ENCODE measurements around the gene INPP5A. TPM values are rescaled to one million over a fixed set of nuclear protein-coding genes. Genes with fewer than 3 reads are reported as not detected.
"Not testable (repeated sequence)": the region's sequence is repeated elsewhere in the genome, so short reads cannot be mapped to it uniquely, and the experiment has no call there.

Gene INPP5A, protein sequence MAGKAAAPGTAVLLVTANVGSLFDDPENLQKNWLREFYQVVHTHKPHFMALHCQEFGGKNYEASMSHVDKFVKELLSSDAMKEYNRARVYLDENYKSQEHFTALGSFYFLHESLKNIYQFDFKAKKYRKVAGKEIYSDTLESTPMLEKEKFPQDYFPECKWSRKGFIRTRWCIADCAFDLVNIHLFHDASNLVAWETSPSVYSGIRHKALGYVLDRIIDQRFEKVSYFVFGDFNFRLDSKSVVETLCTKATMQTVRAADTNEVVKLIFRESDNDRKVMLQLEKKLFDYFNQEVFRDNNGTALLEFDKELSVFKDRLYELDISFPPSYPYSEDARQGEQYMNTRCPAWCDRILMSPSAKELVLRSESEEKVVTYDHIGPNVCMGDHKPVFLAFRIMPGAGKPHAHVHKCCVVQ
- total RNA-seq: 1 to 10 TPM; 7.4 to 7.5 TPM

DNA sequence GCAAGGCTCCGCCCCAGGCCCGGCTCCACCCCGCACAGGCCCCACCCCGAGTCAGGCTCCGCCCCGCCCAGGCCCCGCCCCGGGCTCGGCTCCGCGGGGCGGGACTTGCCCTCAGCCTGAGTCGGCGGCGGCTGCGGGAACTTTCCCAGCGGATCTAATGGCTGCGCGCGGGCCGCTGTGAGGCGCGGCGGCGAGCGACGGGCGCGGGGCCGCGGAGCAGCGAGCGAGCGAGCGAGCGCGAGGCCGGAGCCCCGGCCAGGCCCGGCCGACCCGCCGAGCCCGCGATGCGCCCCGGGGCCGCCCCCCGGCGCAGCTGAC lies at the start of gene INPP5A:
INPP5A (plus strand) TSS at position 104 of the 318 bp plus-strand sequence. CDS start 310 bp downstream, outside the sequence.
- no peaks in the 10 kb centered on the region for H3K27me3 Mint-ChIP-seq
- peaks cover 4% of the 10 kb centered on the region for H3K36me3 Mint-ChIP-seq
- H3K4me3 Mint-ChIP-seq: peak within 1 kb of the TSS; percentile 85
- no peaks in the 10 kb centered on the region for H3K9me3 Mint-ChIP-seq
- H3K4me1 Mint-ChIP-seq (ENCODE audit: low read depth): peaks cover 51% of the 10 kb centered on the region
- ChIA-PET CTCF (no interaction called here), POLR2A (no interaction called here)
- DNase-seq: no peak
- H3K27ac Mint-ChIP-seq: peak within 1 kb of the TSS; percentile 69
- intact Hi-C loops (cut with micrococcal nuclease): loop anchor here (1.0 to 5.0 kb wide), 7 partner anchors 38 to 637 kb away; partner anchors contain the start of genes LRRC27 and PPP2R2D

DNA sequence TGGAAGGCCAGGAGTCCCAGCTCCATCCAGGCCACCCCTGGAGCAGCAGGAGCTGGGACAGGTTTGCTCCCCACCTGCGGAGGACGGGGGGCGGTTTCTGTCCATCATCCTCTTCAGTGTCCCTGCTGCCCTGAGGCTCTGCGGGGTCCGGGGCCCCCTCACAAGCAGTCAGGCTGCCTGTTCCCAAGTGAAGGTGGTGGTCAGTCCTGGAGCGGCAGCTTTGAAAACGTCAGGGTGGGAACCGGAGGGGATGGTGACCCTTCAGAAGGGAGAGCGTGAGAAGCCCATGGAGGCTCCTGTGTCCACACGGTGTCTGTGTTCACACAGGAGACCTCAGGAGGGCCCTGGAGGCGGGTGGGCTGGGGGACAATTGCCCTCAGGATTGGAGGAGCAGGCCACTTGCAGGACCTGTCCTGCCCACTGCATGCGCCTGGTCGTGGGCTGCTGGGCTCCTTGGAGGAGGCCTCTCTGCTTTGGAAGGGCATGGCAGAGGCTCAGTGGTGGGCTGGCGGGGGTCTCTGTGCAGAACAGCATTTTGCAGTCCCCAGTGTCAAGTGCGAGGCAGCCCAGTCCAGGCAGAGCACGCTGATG lies 49.3 kb upstream of the INPP5A start:
- Mint-ChIP-seq H3K4me1 (ENCODE audit: low read depth) (no peaks in the 10 kb centered on the region), H3K36me3 (no peaks in the 10 kb centered on the region), H3K27ac (no peak overlapping the region), H3K27me3 (no peaks in the 10 kb centered on the region), H3K4me3 (no peak overlapping the region), H3K9me3 (peaks cover 3% of the 10 kb centered on the region)
- POLR2A ChIA-PET: no interaction called here
- intact Hi-C loops (cut with micrococcal nuclease): no loop called here
- CTCF ChIA-PET: no interaction called here
- DNase-seq: no peak

DNA sequence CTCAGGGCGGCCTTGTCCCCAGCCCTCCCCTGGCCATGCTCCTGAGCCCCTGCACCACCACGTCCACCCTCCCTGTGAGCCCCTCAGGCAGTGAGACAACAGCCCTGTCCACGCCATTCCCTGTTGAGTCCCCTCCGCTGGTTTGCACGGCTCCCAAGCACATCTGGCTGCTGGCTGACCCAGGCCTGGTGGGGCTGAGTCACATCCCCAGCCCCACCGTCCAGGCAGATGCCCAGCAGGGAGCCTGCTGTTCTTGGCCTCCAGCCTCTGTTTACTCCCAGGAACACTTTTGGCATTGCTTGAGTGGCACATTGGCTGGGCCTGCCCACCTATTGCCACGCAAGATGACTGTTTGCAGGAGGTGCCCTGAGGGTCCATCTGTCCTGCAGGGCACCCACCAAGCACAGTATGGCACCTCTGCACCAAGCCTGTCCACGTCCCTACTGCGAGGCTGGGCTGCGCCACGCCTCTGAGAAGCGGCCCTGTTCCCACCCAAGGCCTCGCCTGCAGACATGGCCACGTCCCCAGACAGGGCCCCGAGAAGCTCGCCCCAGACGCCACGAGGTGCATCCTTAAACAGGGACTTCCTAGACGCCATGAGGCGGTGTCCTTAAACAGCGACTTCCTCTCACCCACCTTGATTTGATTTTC lies 48.4 kb upstream of the INPP5A start:
- intact Hi-C loops (cut with micrococcal nuclease): no loop called here
- peaks cover 3% of the 10 kb centered on the region for H3K9me3 Mint-ChIP-seq
- POLR2A ChIA-PET: no interaction called here
- H3K27ac Mint-ChIP-seq: no peak overlapping the region
- H3K36me3 Mint-ChIP-seq: no peaks in the 10 kb centered on the region
- no peak for DNase-seq
- no peak overlapping the region for H3K4me3 Mint-ChIP-seq
- CTCF ChIA-PET: no interaction called here
- no peaks in the 10 kb centered on the region for H3K4me1 Mint-ChIP-seq (ENCODE audit: low read depth)
- H3K27me3 Mint-ChIP-seq: no peaks in the 10 kb centered on the region

- Mint-ChIP-seq H3K9me3 (peaks cover 3% of the 10 kb centered on the region), H3K4me1 (ENCODE audit: low read depth) (no peaks in the 10 kb centered on the region), H3K27me3 (no peaks in the 10 kb centered on the region), H3K27ac (no peak overlapping the region), H3K36me3 (no peaks in the 10 kb centered on the region), H3K4me3 (no peak overlapping the region)
- ChIA-PET POLR2A (no interaction called here), CTCF (no interaction called here)
- intact Hi-C loops (cut with micrococcal nuclease): no loop called here
- DNase-seq: no peak
Measured at GRCh38 chr10:132489704-132490534, 47.7 kb upstream of the INPP5A start.

- H3K4me3 Mint-ChIP-seq, DNase-seq, CTCF ChIA-PET: not testable (repeated sequence)
Measured at GRCh38 chr10:132491534-132491933, 46.1 kb upstream of the INPP5A start.

GRCh38 chr10:132492323-132493025 lies 45.1 kb upstream of the INPP5A start:
- Mint-ChIP-seq H3K27me3 (peaks cover 4% of the 10 kb centered on the region), H3K36me3 (no peaks in the 10 kb centered on the region), H3K27ac (no peak overlapping the region), H3K4me1 (ENCODE audit: low read depth) (no peaks in the 10 kb centered on the region), H3K9me3 (peaks cover 3% of the 10 kb centered on the region), H3K4me3 (no peak overlapping the region)
- CTCF ChIA-PET: no interaction called here
- DNase-seq: no peak
- POLR2A ChIA-PET: no interaction called here
- intact Hi-C loops (cut with micrococcal nuclease): no loop called here

More at GRCh38 chr10:132491534-132491933, 46.1 kb upstream of the INPP5A start:
- H3K4me1 Mint-ChIP-seq (ENCODE audit: low read depth); H3K27ac Mint-ChIP-seq; H3K9me3 Mint-ChIP-seq; intact Hi-C loops (cut with micrococcal nuclease); POLR2A ChIA-PET; H3K36me3 Mint-ChIP-seq; H3K27me3 Mint-ChIP-seq: not testable (repeated sequence)

GRCh38 chr10:132493246-132493755 lies 44.3 kb upstream of the INPP5A start:
- Mint-ChIP-seq H3K4me3 (no peak overlapping the region), H3K36me3 (no peaks in the 10 kb centered on the region), H3K27me3 (peaks cover 4% of the 10 kb centered on the region), H3K4me1 (ENCODE audit: low read depth) (no peaks in the 10 kb centered on the region), H3K27ac (no peak overlapping the region), H3K9me3 (peaks cover 3% of the 10 kb centered on the region)
- ChIA-PET CTCF (no interaction called here), POLR2A (no interaction called here)
- DNase-seq: no peak
- intact Hi-C loops (cut with micrococcal nuclease): no loop called here

DNA sequence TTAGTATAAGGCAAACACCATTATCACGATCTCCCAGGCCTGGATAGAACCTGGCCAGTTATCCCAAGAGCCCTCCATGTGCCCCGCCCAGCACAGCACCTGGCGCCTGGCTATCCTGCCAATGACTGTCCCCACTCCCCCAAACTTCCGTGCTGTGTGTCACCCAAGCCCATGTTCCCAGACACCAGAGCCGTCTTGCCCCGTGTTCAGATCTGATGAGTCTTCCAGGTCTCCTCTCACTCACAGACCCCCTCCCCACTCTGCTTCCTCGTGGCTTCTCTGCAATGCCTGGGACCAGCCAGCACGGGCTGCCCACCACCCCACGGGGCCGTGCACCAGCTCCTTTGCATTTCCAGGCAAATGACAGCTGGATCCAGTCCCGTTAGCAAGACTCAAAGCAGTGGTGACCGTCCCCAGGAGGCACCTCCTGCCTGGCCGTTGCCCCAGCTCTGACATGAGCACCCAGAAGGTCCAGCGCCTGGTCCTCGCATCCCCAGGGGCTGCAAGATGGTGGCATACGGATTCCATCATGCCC lies 43.8 kb upstream of the INPP5A start:
- intact Hi-C loops (cut with micrococcal nuclease): no loop called here
- H3K4me1 Mint-ChIP-seq (ENCODE audit: low read depth): no peaks in the 10 kb centered on the region
- H3K27me3 Mint-ChIP-seq: peaks cover 6% of the 10 kb centered on the region
- peaks cover 3% of the 10 kb centered on the region for H3K9me3 Mint-ChIP-seq
- no peak overlapping the region for H3K4me3 Mint-ChIP-seq
- POLR2A ChIA-PET: no interaction called here
- CTCF ChIA-PET: no interaction called here
- DNase-seq: no peak
- H3K27ac Mint-ChIP-seq: no peak overlapping the region
- no peaks in the 10 kb centered on the region for H3K36me3 Mint-ChIP-seq

DNA sequence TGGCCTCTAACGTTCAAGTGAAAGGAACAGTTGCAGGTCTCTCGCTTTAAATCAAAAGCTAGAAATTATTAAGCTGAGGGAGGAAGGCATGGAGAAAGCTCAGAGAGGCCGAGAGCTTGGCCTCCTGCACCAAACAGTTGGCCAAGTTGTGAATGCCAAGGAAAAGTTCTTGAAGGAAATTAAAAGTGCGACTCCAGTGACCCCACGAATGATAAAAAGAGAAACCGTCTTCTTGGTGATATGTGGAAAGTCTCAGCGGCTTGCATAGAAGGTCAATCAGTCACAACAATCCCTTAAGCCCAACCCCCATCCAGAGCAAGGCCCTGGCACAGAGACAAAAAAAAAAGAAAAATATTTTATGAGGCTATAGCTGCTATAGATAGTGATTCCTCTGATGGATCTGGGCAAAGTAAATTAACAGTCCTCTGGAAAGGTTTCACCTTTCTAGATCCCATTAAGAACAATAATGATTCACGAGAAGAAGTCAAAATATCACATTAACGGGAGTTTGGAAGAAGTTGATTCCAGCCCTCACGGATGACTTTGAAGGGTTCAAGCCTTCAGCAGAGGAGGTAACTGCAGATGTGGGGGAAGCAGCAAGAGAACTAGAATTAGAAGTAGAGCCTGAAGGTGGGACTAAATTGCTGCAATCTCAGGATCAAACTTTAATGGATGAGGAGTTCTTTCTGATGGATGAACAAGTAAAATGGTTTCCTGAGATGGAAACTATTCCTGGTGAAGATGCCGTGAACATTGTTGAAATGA lies 42.5 kb upstream of the INPP5A start:
- POLR2A ChIA-PET: no interaction called here
- Mint-ChIP-seq H3K4me3 (no peak overlapping the region), H3K36me3 (no peaks in the 10 kb centered on the region), H3K4me1 (ENCODE audit: low read depth) (no peaks in the 10 kb centered on the region), H3K9me3 (peaks cover 3% of the 10 kb centered on the region), H3K27ac (no peak overlapping the region), H3K27me3 (peaks cover 10% of the 10 kb centered on the region)
- no peak for DNase-seq
- CTCF ChIA-PET: no interaction called here
- intact Hi-C loops (cut with micrococcal nuclease): no loop called here

DNA sequence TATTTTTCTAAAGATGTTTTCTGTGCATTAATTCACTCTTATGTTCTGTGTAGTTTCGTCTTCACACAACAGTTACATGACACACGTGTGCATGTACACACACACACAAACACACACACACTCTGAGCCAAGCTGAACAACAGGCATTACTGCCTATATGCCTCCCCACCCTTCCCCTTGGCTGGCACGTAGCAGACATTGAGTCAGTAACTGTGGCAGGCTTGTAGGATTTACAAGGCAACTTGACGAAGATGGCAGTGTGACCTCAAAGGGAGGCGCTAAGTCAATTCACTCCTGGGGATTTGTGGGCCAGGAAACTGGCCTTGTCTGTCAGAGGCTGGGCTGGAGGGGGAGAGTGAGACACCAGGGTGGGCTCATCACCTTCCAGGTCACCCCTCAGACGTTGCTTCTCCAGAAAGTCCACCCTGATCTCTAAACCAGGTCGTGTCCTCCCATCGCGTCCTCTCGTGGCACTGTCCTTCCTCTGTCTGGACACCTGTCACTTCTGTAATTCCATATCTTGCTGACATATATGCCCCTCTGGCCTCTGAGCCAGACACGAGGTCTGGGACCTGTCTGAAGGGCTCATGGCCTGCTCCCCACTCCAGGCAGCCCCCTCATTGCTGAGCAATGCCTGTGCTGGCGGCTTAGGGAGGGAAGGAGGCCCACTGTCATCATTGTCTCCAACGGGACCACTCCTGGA lies 41.1 kb upstream of the INPP5A start:
- no peak overlapping the region for H3K4me3 Mint-ChIP-seq
- H3K27me3 Mint-ChIP-seq: peaks cover 10% of the 10 kb centered on the region
- DNase-seq: no peak
- no peaks in the 10 kb centered on the region for H3K36me3 Mint-ChIP-seq
- H3K9me3 Mint-ChIP-seq: no peaks in the 10 kb centered on the region
- H3K27ac Mint-ChIP-seq: no peak overlapping the region
- POLR2A ChIA-PET: no interaction called here
- intact Hi-C loops (cut with micrococcal nuclease): no loop called here
- H3K4me1 Mint-ChIP-seq (ENCODE audit: low read depth): no peaks in the 10 kb centered on the region
- CTCF ChIA-PET: no interaction called here
